ENCODE results near the gene STRN. TPM values are rescaled to one million over a fixed set of nuclear protein-coding genes. Genes with fewer than 3 reads are reported as not detected.

Gene STRN
- total and polyA plus RNA-seq, 9 of the 15 experiments (the other 6 are each of a cell fraction or from before 2014, with no cell fraction given): 1.3 to 31.2 (median 20.0) TPM

DNA sequence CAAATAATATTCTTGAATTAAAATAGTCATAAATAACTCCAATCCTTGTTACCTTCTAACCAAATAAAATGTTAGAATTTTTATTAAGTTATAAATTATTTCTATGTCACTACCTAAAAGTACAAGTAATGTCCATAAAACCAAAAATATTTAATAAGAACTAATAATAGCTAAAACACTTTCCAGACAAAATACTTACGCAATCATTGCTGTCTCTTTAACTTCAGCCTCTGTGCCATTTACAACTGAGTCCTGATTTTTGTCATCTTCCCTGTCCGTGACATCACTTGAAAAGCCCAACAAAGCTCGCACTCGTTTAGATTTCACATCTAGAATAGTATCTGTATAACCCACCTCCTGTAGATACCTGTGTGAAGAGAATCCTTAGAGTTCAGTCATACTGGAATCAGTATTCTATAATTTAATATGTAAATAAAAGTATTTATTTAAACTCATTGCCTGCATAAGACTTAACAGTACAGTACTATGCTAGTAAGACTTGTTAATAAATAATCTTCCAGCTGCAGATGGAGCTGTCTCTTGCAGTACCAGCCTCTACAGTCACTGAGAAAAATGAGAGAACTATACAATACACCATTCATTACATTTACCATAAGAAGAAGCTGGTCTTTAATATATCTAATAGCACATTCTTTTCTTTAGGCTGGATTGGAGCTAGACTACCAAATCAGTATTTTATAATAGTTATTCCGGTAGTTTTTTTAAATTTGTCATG is 63.8 kb downstream of the STRN start (continued):
- TF ChIP-seq CHD7 (IDR thresholded peaks at IDR 0.05; ENCODE audit: low read depth, low read length) (no peak), ZNF57 (CRISPR knock-in tag; IDR thresholded peaks at IDR 0.05) (no peak), CEBPG (CRISPR knock-in tag; IDR thresholded peaks at IDR 0.05) (no peak), CEBPG (tag; conservative IDR thresholded peaks at IDR 0.05 in 1 of 2, IDR thresholded peaks at IDR 0.05 in 1 of 2) (peak in 1 of 2 experiments; percentile 74; a peak in 1 of 4 replicates), MIER1 (IDR thresholded peaks at IDR 0.05; ENCODE audit: low read depth) (no peak)
- TF ChIP-seq, protein P1, sequence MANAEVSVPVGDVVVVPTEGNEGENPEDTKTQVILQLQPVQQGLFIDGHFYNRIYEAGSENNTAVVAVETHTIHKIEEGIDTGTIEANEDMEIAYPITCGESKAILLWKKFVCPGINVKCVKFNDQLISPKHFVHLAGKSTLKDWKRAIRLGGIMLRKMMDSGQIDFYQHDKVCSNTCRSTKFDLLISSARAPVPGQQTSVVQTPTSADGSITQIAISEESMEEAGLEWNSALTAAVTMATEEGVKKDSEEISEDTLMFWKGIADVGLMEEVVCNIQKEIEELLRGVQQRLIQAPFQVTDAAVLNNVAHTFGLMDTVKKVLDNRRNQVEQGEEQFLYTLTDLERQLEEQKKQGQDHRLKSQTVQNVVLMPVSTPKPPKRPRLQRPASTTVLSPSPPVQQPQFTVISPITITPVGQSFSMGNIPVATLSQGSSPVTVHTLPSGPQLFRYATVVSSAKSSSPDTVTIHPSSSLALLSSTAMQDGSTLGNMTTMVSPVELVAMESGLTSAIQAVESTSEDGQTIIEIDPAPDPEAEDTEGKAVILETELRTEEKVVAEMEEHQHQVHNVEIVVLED (CRISPR knock-in tag; IDR thresholded peaks at IDR 0.05): no peak

Measured in K562 (cell line).